ENCODE results near the gene MED16.

GRCh38 chr19:872266-872951, 20.6 kb downstream of the MED16 start:
- TF ChIP-seq GRHL2 (CRISPR knock-in tag; IDR thresholded peaks at IDR 0.05; ENCODE audit: insufficient replicate concordance, severe bottlenecking) (no peak), CTCF (IDR thresholded peaks at IDR 0.05) (no peak)

Measured in WTC11 (cell line).